Effector memory CD4-positive, alpha-beta T cell (primary cell): Measurements from ENCODE around the gene RPL7A.
"Not testable (repeated sequence)": the region's sequence is repeated elsewhere in the genome, so short reads cannot be mapped to it uniquely, and the experiment has no call there.

Source experiments
- DNase-seq, 3 donors: peaks; one replicate each; pipeline ENCODE4 v3.0.0-alpha.2; 2020
- H3K27ac ChIP-seq: 2 replicates; pipeline ENCODE4 v1.7.0; 2013; ENCODE audit warnings: mild to moderate bottlenecking, low read length, moderate library complexity; ENCODE audit not compliant: insufficient read depth, poor library complexity, severe bottlenecking
- H3K27me3 ChIP-seq: replicated peaks from 2 replicates; pipeline ENCODE4 v1.7.0; 2013; ENCODE audit warnings: mild to moderate bottlenecking, low read length; ENCODE audit not compliant: insufficient read depth, control insufficient read depth, poor library complexity, severe bottlenecking
- H3K36me3 ChIP-seq: 2 replicates; pipeline ENCODE4 v1.7.0; 2013; ENCODE audit warnings: mild to moderate bottlenecking, low read length, moderate library complexity; ENCODE audit not compliant: control insufficient read depth, insufficient read depth
- H3K4me1 ChIP-seq: 2 replicates; pipeline ENCODE4 v1.7.0; 2013; ENCODE audit warnings: low read length, mild to moderate bottlenecking; ENCODE audit not compliant: control insufficient read depth, insufficient read depth, poor library complexity, severe bottlenecking
- H3K4me3 ChIP-seq: 2 replicates; pipeline ENCODE4 v1.7.0; 2013; ENCODE audit warnings: low read length, low read depth, mild to moderate bottlenecking; ENCODE audit not compliant: insufficient read depth, poor library complexity, severe bottlenecking
- H3K9me3 ChIP-seq: 2 replicates; pipeline ENCODE4 v1.7.0; 2013; ENCODE audit warnings: mild to moderate bottlenecking, low read length, moderate library complexity; ENCODE audit not compliant: control insufficient read depth
- total RNA-seq, 3 donors: gene quantifications; one replicate each; lab custom pipeline; 2026; lab: John Stamatoyannopoulos, UW

The RPL7A gene
- 973 to 1,392 (median 1,238) reads per million in 3 donors for total RNA-seq

- no peaks in the 10 kb centered on the region for H3K27me3 ChIP-seq
- peaks cover 60% of the 10 kb centered on the region for H3K36me3 ChIP-seq
- peak; percentile 77 to 89 (median 86) for DNase-seq
- H3K4me3 ChIP-seq: peak within 1 kb of the TSS; percentile 100
- peaks cover 18% of the 10 kb centered on the region for H3K4me1 ChIP-seq
- H3K9me3 ChIP-seq: no peaks in the 10 kb centered on the region
- peak within 1 kb of the TSS; percentile 93 for H3K27ac ChIP-seq
Measured at GRCh38 chr9:133347985-133348717, at the start of gene RPL7A, which contains the start of gene MED22. Gene RPL7A, plus strand, starts transcription at chr9:133348218. Its CDS starts 26 bp downstream, at chr9:133348244. Gene MED22, minus strand, starts transcription at chr9:133348131. Its CDS starts 1,469 bp downstream, at chr9:133346662.

DNA sequence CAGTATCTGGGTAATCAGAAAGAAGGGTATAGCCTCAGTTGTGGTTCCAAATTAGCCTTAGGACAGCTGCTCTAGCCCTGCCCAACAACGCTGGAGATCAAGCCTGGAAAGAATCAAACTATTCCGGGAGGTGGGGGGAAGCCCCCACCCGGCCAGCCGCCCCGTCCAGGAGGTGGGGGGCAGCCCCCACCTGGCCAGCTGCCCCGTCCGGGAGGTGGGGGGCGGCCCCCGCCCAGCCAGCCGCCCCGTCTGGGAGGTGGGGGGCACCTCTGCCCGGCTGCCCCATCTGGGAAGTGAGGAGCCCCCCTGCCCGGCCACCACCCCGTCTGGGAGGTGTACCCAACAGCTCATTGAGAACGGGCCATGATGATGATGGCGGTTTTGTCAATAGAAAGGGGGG, 48.0 kb upstream of the RPL7A start:
- H3K27ac ChIP-seq, DNase-seq, H3K36me3 ChIP-seq, H3K9me3 ChIP-seq, H3K4me1 ChIP-seq, H3K27me3 ChIP-seq, H3K4me3 ChIP-seq: not testable (repeated sequence)

GRCh38 chr9:133301253-133302230, 46.5 kb upstream of the RPL7A start:
- Histone ChIP-seq H3K27ac (no peak overlapping the region), H3K4me1 (no peaks in the 10 kb centered on the region), H3K4me3 (no peak overlapping the region), H3K9me3 (no peaks in the 10 kb centered on the region), H3K27me3 (no peaks in the 10 kb centered on the region), H3K36me3 (no peaks in the 10 kb centered on the region)
- no peak for DNase-seq

DNA sequence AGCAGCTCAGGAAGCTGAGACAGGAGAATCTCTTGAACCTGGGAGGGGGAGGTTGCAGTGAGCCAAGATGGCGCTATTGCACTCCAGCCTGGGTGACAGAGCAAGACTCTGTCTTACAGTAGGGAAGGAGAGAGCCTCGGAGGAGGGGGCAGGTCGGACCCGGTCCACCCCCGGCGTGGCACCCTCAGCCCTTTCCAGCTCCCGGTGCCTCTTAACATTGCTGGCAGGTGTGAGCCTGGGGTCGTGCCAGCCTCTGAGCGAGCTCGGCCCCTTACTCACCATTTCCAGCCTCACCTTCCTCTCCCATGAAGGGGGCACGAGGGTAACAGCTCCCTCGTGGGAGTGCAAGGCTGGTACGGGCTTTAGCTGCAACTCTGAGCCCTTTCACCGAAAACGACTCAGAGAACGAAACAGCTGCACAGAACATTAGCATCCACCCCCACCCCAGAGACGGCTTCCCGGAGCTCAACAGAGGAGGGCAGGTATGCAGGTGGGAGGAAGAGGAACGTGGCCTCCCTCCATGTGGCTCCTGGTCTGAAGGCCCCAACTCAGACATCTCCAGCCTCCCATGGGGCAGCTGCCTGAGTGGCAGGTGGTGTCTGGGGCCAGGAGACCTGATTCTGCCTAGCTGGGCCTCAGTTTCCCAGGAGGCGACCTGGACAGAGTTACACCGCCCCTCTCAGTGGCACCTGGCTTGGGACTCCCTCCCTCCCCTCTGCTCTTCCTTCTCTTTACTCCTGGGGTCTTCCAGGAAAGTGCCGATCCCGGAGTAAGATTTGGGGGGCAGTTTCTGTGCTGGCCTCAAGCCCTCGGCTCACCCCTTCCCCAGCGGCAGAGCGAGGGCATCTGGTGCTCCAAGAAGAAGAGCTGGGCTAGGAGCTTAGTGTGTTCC, 44.5 kb upstream of the RPL7A start:
- Histone ChIP-seq H3K4me3 (no peak overlapping the region), H3K4me1 (no peaks in the 10 kb centered on the region), H3K9me3 (no peaks in the 10 kb centered on the region), H3K27ac (no peak overlapping the region), H3K27me3 (no peaks in the 10 kb centered on the region), H3K36me3 (no peaks in the 10 kb centered on the region)
- no peak for DNase-seq

DNA sequence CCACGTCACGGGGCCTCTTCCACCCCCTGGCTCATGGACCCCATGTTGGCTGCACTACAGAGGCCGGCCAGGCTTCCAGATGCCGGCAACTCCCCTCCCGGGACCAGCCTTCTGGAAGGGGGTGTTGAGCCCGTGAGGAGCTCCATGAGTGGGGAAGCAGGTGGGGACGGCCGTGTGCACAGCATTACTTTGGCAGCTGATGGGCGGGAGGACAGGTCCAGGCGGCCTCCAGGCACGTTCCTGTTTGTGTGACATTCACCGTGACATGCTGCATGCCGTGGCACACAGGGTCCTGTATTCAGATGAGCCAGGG, 43.9 kb upstream of the RPL7A start:
- Histone ChIP-seq H3K4me1 (no peaks in the 10 kb centered on the region), H3K27me3 (no peaks in the 10 kb centered on the region), H3K9me3 (no peaks in the 10 kb centered on the region), H3K4me3 (no peak overlapping the region), H3K27ac (no peak overlapping the region), H3K36me3 (no peaks in the 10 kb centered on the region)
- no peak for DNase-seq

- H3K27ac ChIP-seq: no peak overlapping the region
- DNase-seq: no peak
- H3K27me3 ChIP-seq: no peaks in the 10 kb centered on the region
- no peaks in the 10 kb centered on the region for H3K4me1 ChIP-seq
- no peaks in the 10 kb centered on the region for H3K9me3 ChIP-seq
- H3K4me3 ChIP-seq: no peak overlapping the region
- H3K36me3 ChIP-seq: no peaks in the 10 kb centered on the region
Measured at GRCh38 chr9:133304477-133305377, 43.3 kb upstream of the RPL7A start.

- no peaks in the 10 kb centered on the region for H3K36me3 ChIP-seq
- no peaks in the 10 kb centered on the region for H3K4me1 ChIP-seq
- H3K9me3 ChIP-seq: no peaks in the 10 kb centered on the region
- no peaks in the 10 kb centered on the region for H3K27me3 ChIP-seq
- no peak overlapping the region for H3K4me3 ChIP-seq
- no peak overlapping the region for H3K27ac ChIP-seq
- DNase-seq: no peak
Measured at GRCh38 chr9:133305731-133306130, 42.3 kb upstream of the RPL7A start.

- no peaks in the 10 kb centered on the region for H3K4me1 ChIP-seq
- no peaks in the 10 kb centered on the region for H3K27me3 ChIP-seq
- H3K4me3 ChIP-seq: no peak overlapping the region
- no peak overlapping the region for H3K27ac ChIP-seq
- no peaks in the 10 kb centered on the region for H3K36me3 ChIP-seq
- H3K9me3 ChIP-seq: no peaks in the 10 kb centered on the region
- DNase-seq: no peak
Measured at GRCh38 chr9:133306242-133307204, 41.5 kb upstream of the RPL7A start.
